GM18526 (cell line): ENCODE data around the gene NHERF1.

Experiments
- POLR2A ChIP-seq: IDR thresholded peaks from 3 replicates; pipeline ENCODE4 v1.6.1; 2011; ENCODE audit not compliant: insufficient read length; ENCODE audit errors: extremely low read depth

Gene NHERF1

GRCh38 chr17:74742153-74742515, 6.3 kb upstream of the NHERF1 start:
- TF ChIP-seq POLR2A, result no peak

GRCh38 chr17:74742978-74743545, 5.4 kb upstream of the NHERF1 start:
- TF ChIP-seq POLR2A, result no peak

GRCh38 chr17:74743755-74744154, 4.7 kb upstream of the NHERF1 start:
- TF ChIP-seq POLR2A, result no peak

- TF ChIP-seq POLR2A, result no peak
Measured at GRCh38 chr17:74744349-74744713, 4.1 kb upstream of the NHERF1 start.

GRCh38 chr17:74744714-74745547, 3.5 kb upstream of the NHERF1 start:
- no peak for TF ChIP-seq POLR2A

GRCh38 chr17:74745548-74746177, 2.8 kb upstream of the NHERF1 start:
- TF ChIP-seq POLR2A, result no peak

- TF ChIP-seq POLR2A, result no peak
Measured at GRCh38 chr17:74746376-74746775, 2.1 kb upstream of the NHERF1 start.

GRCh38 chr17:74746922-74747321, 1.5 kb upstream of the NHERF1 start:
- TF ChIP-seq POLR2A, result no peak

GRCh38 chr17:74748279-74748528, 224 bp upstream of the NHERF1 start:
- TF ChIP-seq POLR2A, result no peak

- TF ChIP-seq POLR2A, result no peak
Measured at GRCh38 chr17:74749279-74750038, 1.0 kb downstream of the NHERF1 start.

GRCh38 chr17:74750039-74750326, 1.6 kb downstream of the NHERF1 start:
- no peak for TF ChIP-seq POLR2A

- TF ChIP-seq POLR2A, result no peak
Measured at GRCh38 chr17:74750327-74751069, 2.1 kb downstream of the NHERF1 start.

GRCh38 chr17:74752415-74752814, 4.0 kb downstream of the NHERF1 start:
- TF ChIP-seq POLR2A, result no peak

GRCh38 chr17:74752822-74753401, 4.5 kb downstream of the NHERF1 start:
- TF ChIP-seq POLR2A, result no peak

- TF ChIP-seq POLR2A, result no peak
Measured at GRCh38 chr17:74754832-74755231, 6.4 kb downstream of the NHERF1 start.
